Measurements from ENCODE around the gene CMTM7. TPM values are rescaled to one million over a fixed set of nuclear protein-coding genes. Genes with fewer than 3 reads are reported as not detected.
"Not testable (repeated sequence)": the region's sequence is repeated elsewhere in the genome, so short reads cannot be mapped to it uniquely, and the experiment has no call there.

CMTM7 gene
- total RNA-seq, 1 donor from 2014 or later = 18.0 TPM

GRCh38 chr3:32455609-32456428, 64.2 kb downstream of the CMTM7 start:
- no peak for DNase-seq (ENCODE audit: low spot score in 2 of 2, unreplicated experiment in 2 of 2)
- Mint-ChIP-seq H3K27me3 (ENCODE audit: low read depth) (no peaks in the 10 kb centered on the region), H3K36me3 (peaks cover 3% of the 10 kb centered on the region), H3K4me1 (peaks cover 37% of the 10 kb centered on the region), H3K4me3 (no peak overlapping the region), H3K9me3 (no peaks in the 10 kb centered on the region), H3K27ac (no peak overlapping the region)
- no peak for TF ChIP-seq CTCF (IDR thresholded peaks at IDR 0.05; ENCODE audit: unreplicated experiment)

DNA sequence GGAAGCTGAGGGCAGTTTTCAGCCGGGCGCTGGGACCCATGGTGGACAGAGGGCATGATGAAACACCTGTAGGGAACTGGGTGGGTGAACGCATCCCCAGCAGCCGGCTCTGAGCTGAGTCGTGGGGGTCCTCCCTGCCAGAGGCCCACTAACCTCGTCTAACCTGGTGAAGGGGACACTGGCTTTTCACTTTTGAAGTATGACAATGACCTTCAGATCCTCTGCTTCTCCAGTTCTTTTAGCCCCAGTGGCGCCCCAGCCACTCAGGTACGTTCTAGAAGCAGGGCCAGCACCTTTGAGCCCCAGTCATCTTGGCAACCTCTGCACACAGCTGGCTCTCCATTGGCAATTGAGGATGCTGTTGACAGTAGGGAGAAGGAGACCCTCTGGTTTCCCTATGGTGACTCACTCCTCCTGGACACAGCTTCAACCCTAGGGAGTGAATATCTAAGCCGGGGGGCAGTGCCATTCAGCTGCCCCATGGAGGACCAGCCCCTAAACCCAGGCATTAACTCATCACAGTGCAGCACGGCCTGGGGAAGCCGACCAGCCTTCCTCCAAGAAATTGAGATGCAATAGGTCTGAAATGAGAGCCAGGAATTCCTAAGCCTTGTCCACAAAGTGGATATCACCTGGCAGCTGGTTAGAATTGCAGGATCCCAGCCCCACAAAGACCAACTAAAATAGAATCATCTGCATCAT, 64.9 kb downstream of the CMTM7 start:
- H3K9me3 Mint-ChIP-seq = no peaks in the 10 kb centered on the region
- H3K4me3 Mint-ChIP-seq = no peak overlapping the region
- H3K27ac Mint-ChIP-seq = no peak overlapping the region
- H3K4me1 Mint-ChIP-seq = peaks cover 40% of the 10 kb centered on the region
- H3K27me3 Mint-ChIP-seq (ENCODE audit: low read depth) = no peaks in the 10 kb centered on the region
- H3K36me3 Mint-ChIP-seq = peaks cover 3% of the 10 kb centered on the region
- DNase-seq (ENCODE audit: low spot score in 2 of 2, unreplicated experiment in 2 of 2) = no peak
- TF ChIP-seq CTCF (IDR thresholded peaks at IDR 0.05; ENCODE audit: unreplicated experiment) = no peak

- no peak for DNase-seq (ENCODE audit: low spot score in 2 of 2, unreplicated experiment in 2 of 2)
- H3K36me3 Mint-ChIP-seq = peaks cover 3% of the 10 kb centered on the region
- no peak overlapping the region for H3K4me3 Mint-ChIP-seq
- no peaks in the 10 kb centered on the region for H3K9me3 Mint-ChIP-seq
- H3K4me1 Mint-ChIP-seq = peaks cover 40% of the 10 kb centered on the region
- H3K27me3 Mint-ChIP-seq (ENCODE audit: low read depth) = no peaks in the 10 kb centered on the region
- H3K27ac Mint-ChIP-seq = no peak overlapping the region
- no peak for TF ChIP-seq CTCF (IDR thresholded peaks at IDR 0.05; ENCODE audit: unreplicated experiment)
Measured at GRCh38 chr3:32457971-32458471, 66.4 kb downstream of the CMTM7 start.

DNA sequence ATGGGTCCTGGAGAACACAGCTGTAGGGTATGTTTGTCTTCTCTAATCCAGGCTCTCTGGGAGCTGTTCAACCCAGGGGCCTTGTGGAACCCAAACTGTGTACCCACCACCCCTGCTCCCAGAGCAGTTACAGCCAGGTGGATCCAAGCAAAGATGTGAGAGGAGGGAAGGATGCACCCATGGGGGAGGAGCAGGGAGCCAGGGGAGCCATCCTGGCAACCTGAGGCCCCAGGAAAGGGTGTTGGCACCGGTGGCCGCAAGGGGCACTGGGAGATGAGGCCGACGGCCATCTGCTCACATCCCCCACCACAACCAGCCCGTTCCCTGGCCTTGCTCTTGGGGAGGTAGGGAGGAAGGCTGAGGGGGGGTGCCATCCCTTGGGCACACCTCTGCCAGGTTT, 67.8 kb downstream of the CMTM7 start:
- Mint-ChIP-seq H3K27ac (no peak overlapping the region), H3K9me3 (no peaks in the 10 kb centered on the region), H3K4me1 (peaks cover 39% of the 10 kb centered on the region), H3K4me3 (no peak overlapping the region), H3K27me3 (ENCODE audit: low read depth) (no peaks in the 10 kb centered on the region), H3K36me3 (peaks cover 3% of the 10 kb centered on the region)
- TF ChIP-seq CTCF (IDR thresholded peaks at IDR 0.05; ENCODE audit: unreplicated experiment) = no peak
- no peak for DNase-seq (ENCODE audit: low spot score in 2 of 2, unreplicated experiment in 2 of 2)

- no peak for TF ChIP-seq CTCF (IDR thresholded peaks at IDR 0.05; ENCODE audit: unreplicated experiment)
- no peaks in the 10 kb centered on the region for H3K9me3 Mint-ChIP-seq
- peaks cover 33% of the 10 kb centered on the region for H3K4me1 Mint-ChIP-seq
- no peak overlapping the region for H3K27ac Mint-ChIP-seq
- no peaks in the 10 kb centered on the region for H3K27me3 Mint-ChIP-seq (ENCODE audit: low read depth)
- H3K36me3 Mint-ChIP-seq = peaks cover 3% of the 10 kb centered on the region
- no peak for DNase-seq (ENCODE audit: low spot score in 2 of 2, unreplicated experiment in 2 of 2)
- H3K4me3 Mint-ChIP-seq = no peak overlapping the region
Measured at GRCh38 chr3:32460031-32460749, 68.5 kb downstream of the CMTM7 start.

DNA sequence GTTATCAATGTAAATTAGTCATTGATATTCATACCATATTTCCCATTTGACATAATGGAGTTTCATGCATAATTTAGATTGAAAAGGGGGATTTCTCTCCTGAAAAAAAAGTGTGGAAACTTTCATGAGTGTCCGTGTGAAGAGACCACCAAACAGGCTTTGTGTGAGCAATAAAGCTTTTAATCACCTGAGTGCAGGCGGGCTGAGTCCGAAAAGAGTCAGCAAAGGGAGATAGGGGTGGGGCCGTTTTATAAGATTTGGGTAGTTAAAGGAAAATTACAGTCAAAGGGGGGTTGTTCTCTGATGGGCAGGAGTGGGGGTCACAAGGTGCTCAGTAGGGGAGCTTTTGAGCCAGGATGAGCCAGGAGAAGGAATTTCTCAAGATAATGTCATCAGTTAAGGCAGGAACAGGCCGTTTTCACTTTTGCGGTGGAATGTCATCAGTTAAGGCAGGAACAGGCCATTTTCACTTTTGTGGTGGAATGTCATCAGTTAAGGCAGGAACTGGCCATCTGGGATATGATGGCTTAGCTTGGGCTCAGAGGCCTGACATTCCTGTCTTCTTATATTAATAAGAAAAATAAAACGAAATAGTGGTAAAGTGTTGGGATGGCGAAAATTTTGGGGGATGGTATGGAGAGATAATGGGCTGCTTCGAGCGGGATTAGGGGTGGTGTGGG, 69.3 kb downstream of the CMTM7 start:
- H3K4me3 Mint-ChIP-seq; H3K9me3 Mint-ChIP-seq; H3K27ac Mint-ChIP-seq; H3K36me3 Mint-ChIP-seq; H3K27me3 Mint-ChIP-seq (ENCODE audit: low read depth); DNase-seq (ENCODE audit: low spot score in 2 of 2, unreplicated experiment in 2 of 2): not testable (repeated sequence)
- H3K4me1 Mint-ChIP-seq = peaks cover 26% of the 10 kb centered on the region

GRCh38 chr3:32462191-32462986, 70.7 kb downstream of the CMTM7 start:
- H3K4me1 Mint-ChIP-seq = peaks cover 22% of the 10 kb centered on the region
- DNase-seq (ENCODE audit: low spot score in 2 of 2, unreplicated experiment in 2 of 2); H3K36me3 Mint-ChIP-seq; H3K9me3 Mint-ChIP-seq; H3K27ac Mint-ChIP-seq; H3K27me3 Mint-ChIP-seq (ENCODE audit: low read depth); H3K4me3 Mint-ChIP-seq: not testable (repeated sequence)

All from mesothelial cell of epicardium (in vitro differentiated cells).